Measurements from ENCODE around the gene ZSWIM7. TPM values are rescaled to one million over a fixed set of nuclear protein-coding genes. Genes with fewer than 3 reads are reported as not detected.

ZSWIM7 gene
- total and polyA plus RNA-seq, 3 donors from 2014 or later: 17.0 to 36.2 (median 20.1) TPM

DNA sequence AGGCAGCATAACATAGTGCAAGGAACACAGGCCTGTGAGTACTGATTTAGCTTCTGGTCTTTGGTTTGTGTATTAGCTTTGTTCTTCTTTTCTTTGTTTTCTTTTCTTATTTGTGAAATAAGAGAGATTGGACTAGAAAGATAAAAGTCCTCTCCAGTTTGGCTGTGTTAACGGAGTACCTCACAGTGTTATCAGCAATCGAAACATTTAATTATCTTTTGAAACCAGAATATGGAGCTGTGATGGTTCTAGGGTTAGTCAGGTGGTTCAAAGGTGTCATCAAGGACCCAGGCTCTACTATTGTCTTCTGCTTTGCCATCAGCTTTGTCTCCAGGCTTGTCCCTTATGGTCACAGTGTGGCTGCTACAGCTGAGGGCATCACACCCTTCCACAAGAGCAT lies 29.0 kb downstream of the ZSWIM7 start:
- no peaks in the 10 kb centered on the region for H3K36me3 ChIP-seq (ENCODE audit: low read depth, missing control alignments)
- no peak for DNase-seq
- no peak overlapping the region for H3K27ac ChIP-seq
- no peak for TF ChIP-seq POLR2A (IDR thresholded peaks at IDR 0.05)
- TF ChIP-seq, protein P1, sequence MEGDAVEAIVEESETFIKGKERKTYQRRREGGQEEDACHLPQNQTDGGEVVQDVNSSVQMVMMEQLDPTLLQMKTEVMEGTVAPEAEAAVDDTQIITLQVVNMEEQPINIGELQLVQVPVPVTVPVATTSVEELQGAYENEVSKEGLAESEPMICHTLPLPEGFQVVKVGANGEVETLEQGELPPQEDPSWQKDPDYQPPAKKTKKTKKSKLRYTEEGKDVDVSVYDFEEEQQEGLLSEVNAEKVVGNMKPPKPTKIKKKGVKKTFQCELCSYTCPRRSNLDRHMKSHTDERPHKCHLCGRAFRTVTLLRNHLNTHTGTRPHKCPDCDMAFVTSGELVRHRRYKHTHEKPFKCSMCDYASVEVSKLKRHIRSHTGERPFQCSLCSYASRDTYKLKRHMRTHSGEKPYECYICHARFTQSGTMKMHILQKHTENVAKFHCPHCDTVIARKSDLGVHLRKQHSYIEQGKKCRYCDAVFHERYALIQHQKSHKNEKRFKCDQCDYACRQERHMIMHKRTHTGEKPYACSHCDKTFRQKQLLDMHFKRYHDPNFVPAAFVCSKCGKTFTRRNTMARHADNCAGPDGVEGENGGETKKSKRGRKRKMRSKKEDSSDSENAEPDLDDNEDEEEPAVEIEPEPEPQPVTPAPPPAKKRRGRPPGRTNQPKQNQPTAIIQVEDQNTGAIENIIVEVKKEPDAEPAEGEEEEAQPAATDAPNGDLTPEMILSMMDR (IDR thresholded peaks at IDR 0.05): no peak
- intact Hi-C loops (cut with DNase I; ENCODE audit: low total_unique reads): no loop called here
- no peak overlapping the region for H3K4me3 ChIP-seq
- H3K4me1 ChIP-seq: no peaks in the 10 kb centered on the region
- no peaks in the 10 kb centered on the region for H3K27me3 ChIP-seq
- no peaks in the 10 kb centered on the region for H3K9me3 ChIP-seq
- 75% methylated on average over 2 of the region's 2 CpGs for WGBS, 2 donors

DNA sequence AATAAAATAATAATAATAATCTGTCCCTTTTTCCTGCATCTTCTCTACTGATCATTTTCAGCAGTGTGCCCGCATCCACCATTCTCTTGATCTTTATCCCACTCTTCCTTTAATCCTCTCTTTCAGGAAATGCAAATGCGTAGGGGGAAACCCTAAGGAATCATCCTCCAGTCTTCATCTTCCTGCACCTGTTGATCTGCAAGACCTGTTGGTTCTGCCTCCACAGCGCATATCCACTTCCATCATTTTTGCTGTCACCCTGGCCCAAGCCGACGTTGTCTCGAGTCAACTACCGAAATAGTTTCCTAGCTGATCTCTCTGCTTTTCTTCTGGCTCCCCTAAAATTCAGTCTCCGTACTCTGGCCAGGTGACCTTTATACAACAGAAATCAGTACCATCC lies 30.0 kb downstream of the ZSWIM7 start:
- Histone ChIP-seq H3K27me3 (no peaks in the 10 kb centered on the region), H3K4me3 (no peak overlapping the region), H3K27ac (no peak overlapping the region), H3K36me3 (ENCODE audit: low read depth, missing control alignments) (no peaks in the 10 kb centered on the region), H3K4me1 (no peaks in the 10 kb centered on the region), H3K9me3 (no peaks in the 10 kb centered on the region)
- 94 to 95% methylated on average over 8 of the region's 8 CpGs for WGBS, 2 donors
- intact Hi-C loops (cut with DNase I; ENCODE audit: low total_unique reads): no loop called here
- TF ChIP-seq POLR2A (IDR thresholded peaks at IDR 0.05): no peak
- TF ChIP-seq, protein P1 (IDR thresholded peaks at IDR 0.05): no peak
- no peak for DNase-seq

DNA sequence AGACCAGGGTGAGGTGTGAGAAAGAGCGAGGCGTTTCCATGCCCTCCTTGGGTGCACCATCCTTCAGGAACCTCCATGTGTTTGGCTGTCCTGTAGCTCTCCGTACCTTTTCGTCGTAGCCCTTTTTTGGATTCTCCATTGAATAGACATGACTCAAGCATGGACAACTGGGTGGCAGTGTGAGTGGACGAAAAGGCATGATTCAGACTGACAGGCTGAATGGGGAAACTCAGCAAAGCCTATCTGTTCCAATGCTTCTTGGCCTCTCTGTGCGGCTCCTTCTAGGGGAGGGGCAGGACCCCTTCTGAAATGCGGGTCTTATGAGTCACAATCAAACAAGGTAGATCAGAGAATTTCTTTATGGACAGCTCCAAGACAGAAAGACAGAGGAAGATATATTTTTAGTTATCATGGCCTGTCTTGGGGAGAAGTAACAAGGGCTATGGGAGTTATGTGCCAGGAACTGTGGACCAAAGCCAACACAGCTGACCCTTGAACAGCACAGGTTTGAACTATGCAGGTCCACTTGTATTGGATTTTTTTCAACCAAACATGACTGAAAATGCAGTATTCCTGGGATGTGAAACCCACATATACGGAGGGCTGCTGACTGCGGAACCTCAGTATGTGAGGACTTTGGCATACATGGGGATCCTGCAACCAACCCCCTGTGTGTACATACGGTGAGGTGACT lies 31.7 kb downstream of the ZSWIM7 start:
- Histone ChIP-seq H3K27me3 (no peaks in the 10 kb centered on the region), H3K36me3 (ENCODE audit: low read depth, missing control alignments) (no peaks in the 10 kb centered on the region), H3K4me1 (no peaks in the 10 kb centered on the region), H3K9me3 (no peaks in the 10 kb centered on the region), H3K4me3 (no peak overlapping the region), H3K27ac (no peak overlapping the region)
- intact Hi-C loops (cut with DNase I; ENCODE audit: low total_unique reads): no loop called here
- no peak for DNase-seq
- no peak for TF ChIP-seq POLR2A (IDR thresholded peaks at IDR 0.05)
- TF ChIP-seq, protein P1 (IDR thresholded peaks at IDR 0.05): no peak
- 85 to 88% methylated on average over 10 to 11 of the region's 11 CpGs for WGBS, 2 donors

DNA sequence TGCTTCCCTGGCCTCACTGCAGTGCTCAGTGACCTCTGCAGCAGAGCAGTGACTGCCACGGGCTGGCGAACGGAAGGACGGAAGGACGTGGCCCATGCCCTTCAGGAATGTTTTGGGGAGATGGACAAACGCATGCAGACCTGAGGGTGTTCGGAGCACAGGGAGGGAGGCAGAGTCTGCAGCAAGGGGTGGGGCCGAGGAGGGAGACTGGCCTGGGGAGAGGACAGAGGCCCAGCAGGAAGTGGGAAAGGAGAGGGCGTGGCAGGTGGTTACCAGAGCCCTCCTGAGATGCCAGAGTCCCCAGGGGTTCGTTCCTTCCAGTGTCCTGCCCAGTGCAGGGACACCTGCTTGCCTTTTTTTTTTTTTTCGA lies 32.6 kb downstream of the ZSWIM7 start:
- WGBS, 2 donors: 81 to 84% methylated on average over 11 of the region's 11 CpGs
- no peak for TF ChIP-seq POLR2A (IDR thresholded peaks at IDR 0.05)
- TF ChIP-seq, protein P1 (IDR thresholded peaks at IDR 0.05): no peak
- Histone ChIP-seq H3K4me3 (no peak overlapping the region), H3K4me1 (no peaks in the 10 kb centered on the region), H3K36me3 (ENCODE audit: low read depth, missing control alignments) (no peaks in the 10 kb centered on the region), H3K27me3 (no peaks in the 10 kb centered on the region), H3K9me3 (no peaks in the 10 kb centered on the region), H3K27ac (no peak overlapping the region)
- DNase-seq: no peak
- intact Hi-C loops (cut with DNase I; ENCODE audit: low total_unique reads): no loop called here

Measured in testis (tissue), 3 donors.